Activated T-cell treated with anti-CD3 and anti-CD28 coated beads, Interleukin-2, amount 50 U/mL, for 4 hours (primary cell): Measurements from ENCODE around the gene ACVR1B. TPM values are rescaled to one million over a fixed set of nuclear protein-coding genes. Genes with fewer than 3 reads are reported as not detected.

Source experiments
- total RNA-seq, 3 donors: library from RNA; stranded (reverse); gene quantifications; one replicate each; pipeline ENCODE4 v1.2.1, GENCODE V29; 2021

ACVR1B gene
- total RNA-seq, 3 donors from 2014 or later = 9.8 to 13.3 (median 11.6) TPM

Other genes with a start within 250 kb of the ACVR1B start
- under 1 TPM; 0.54 to 0.69 (median 0.58) TPM for gene FIGNL2, start 103.0 kb upstream of the ACVR1B start, total RNA-seq
- gene ANKRD33, start 63.6 kb upstream of the ACVR1B start, total RNA-seq = not detected
- gene ACVRL1, start 44.2 kb upstream of the ACVR1B start, total RNA-seq = under 1 TPM in 2 of 3 donors, not detected in 1; 0.08 to 0.29 TPM
- gene TAMALIN, start 55.2 kb downstream of the ACVR1B start, total RNA-seq = 10 to 100 TPM; 13.5 to 16.5 (median 15.3) TPM
- gene NR4A1, start 99.7 kb downstream of the ACVR1B start, total RNA-seq = 10 to 100 TPM; 26.0 to 34.5 (median 31.3) TPM
- gene ATG101, start 118.3 kb downstream of the ACVR1B start, total RNA-seq = 10 to 100 TPM; 59.6 to 69.7 (median 62.0) TPM
- not detected for gene SMIM41, start 128.0 kb downstream of the ACVR1B start, total RNA-seq
- under 1 TPM in 2 of 3 donors, not detected in 1; 0.05 to 0.08 TPM for gene KRT80, start 240.3 kb downstream of the ACVR1B start, total RNA-seq